Measurements from ENCODE around the gene ADIPOR1. TPM values are rescaled to one million over a fixed set of nuclear protein-coding genes. Genes with fewer than 3 reads are reported as not detected.

ADIPOR1 gene
- total RNA-seq, 2 donors from 2014 or later, result 124 to 141 TPM

GRCh38 chr1:203000217-203000944 is 42.3 kb upstream of the ADIPOR1 start:
- no peaks in the 10 kb centered on the region for H3K9me3 ChIP-seq

GRCh38 chr1:202998836-202999750 is 41.0 kb upstream of the ADIPOR1 start:
- Histone ChIP-seq H3K4me3 (no peak overlapping the region), H3K9me3 (no peaks in the 10 kb centered on the region), H3K36me3 (no peaks in the 10 kb centered on the region), H3K4me1 (no peaks in the 10 kb centered on the region), H3K27ac (no peak overlapping the region), H3K27me3 (no peaks in the 10 kb centered on the region)
- TF ChIP-seq, protein P1, sequence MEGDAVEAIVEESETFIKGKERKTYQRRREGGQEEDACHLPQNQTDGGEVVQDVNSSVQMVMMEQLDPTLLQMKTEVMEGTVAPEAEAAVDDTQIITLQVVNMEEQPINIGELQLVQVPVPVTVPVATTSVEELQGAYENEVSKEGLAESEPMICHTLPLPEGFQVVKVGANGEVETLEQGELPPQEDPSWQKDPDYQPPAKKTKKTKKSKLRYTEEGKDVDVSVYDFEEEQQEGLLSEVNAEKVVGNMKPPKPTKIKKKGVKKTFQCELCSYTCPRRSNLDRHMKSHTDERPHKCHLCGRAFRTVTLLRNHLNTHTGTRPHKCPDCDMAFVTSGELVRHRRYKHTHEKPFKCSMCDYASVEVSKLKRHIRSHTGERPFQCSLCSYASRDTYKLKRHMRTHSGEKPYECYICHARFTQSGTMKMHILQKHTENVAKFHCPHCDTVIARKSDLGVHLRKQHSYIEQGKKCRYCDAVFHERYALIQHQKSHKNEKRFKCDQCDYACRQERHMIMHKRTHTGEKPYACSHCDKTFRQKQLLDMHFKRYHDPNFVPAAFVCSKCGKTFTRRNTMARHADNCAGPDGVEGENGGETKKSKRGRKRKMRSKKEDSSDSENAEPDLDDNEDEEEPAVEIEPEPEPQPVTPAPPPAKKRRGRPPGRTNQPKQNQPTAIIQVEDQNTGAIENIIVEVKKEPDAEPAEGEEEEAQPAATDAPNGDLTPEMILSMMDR (IDR thresholded peaks at IDR 0.05), result peak; percentile 58 to 85
- no peak for DNase-seq (ENCODE audit: low spot score)

More at GRCh38 chr1:203000217-203000944, 42.3 kb upstream of the ADIPOR1 start:
- Histone ChIP-seq H3K4me1 (no peaks in the 10 kb centered on the region), H3K4me3 (no peak overlapping the region), H3K27me3 (no peaks in the 10 kb centered on the region), H3K27ac (no peak overlapping the region), H3K36me3 (no peaks in the 10 kb centered on the region)
- DNase-seq (ENCODE audit: low spot score), result no peak
- TF ChIP-seq, protein P1 (IDR thresholded peaks at IDR 0.05), result no peak

- TF ChIP-seq, protein P1 (IDR thresholded peaks at IDR 0.05), result no peak
- Histone ChIP-seq H3K9me3 (no peaks in the 10 kb centered on the region), H3K27me3 (no peaks in the 10 kb centered on the region), H3K4me3 (no peak overlapping the region), H3K27ac (no peak overlapping the region), H3K36me3 (no peaks in the 10 kb centered on the region), H3K4me1 (no peaks in the 10 kb centered on the region)
- no peak for DNase-seq (ENCODE audit: low spot score)
Observed at GRCh38 chr1:202994756-202995155, 36.6 kb upstream of the ADIPOR1 start.

DNA sequence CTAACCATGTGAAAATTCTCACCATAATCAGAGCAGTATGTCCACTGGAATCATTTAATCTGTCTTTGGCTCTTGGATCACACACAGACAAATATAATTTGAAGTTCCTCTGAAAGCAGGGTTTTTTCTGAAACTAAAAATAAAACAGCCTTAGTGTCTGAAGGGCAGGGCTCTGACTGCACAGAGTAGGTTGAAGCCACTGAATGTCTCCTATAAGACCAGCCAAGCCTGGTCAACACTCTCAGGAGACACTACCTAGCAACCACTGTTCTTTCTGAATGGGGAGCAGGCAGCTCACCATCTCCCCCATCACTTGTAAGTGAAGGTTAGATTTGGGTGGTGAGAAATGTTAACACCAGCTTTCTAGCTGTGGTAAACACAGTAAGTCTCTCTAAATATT is 33.0 kb upstream of the ADIPOR1 start:
- no peaks in the 10 kb centered on the region for H3K27me3 ChIP-seq
- no peaks in the 10 kb centered on the region for H3K4me1 ChIP-seq
- H3K27ac ChIP-seq, result no peak overlapping the region
- TF ChIP-seq, protein P1 (IDR thresholded peaks at IDR 0.05), result no peak
- H3K36me3 ChIP-seq, result no peaks in the 10 kb centered on the region
- no peak overlapping the region for H3K4me3 ChIP-seq
- H3K9me3 ChIP-seq, result no peaks in the 10 kb centered on the region
- no peak for DNase-seq (ENCODE audit: low spot score)

- Histone ChIP-seq H3K36me3 (no peaks in the 10 kb centered on the region), H3K4me3 (no peak overlapping the region), H3K27ac (no peak overlapping the region), H3K9me3 (no peaks in the 10 kb centered on the region), H3K4me1 (no peaks in the 10 kb centered on the region), H3K27me3 (no peaks in the 10 kb centered on the region)
- DNase-seq (ENCODE audit: low spot score), result no peak
- TF ChIP-seq, protein P1 (IDR thresholded peaks at IDR 0.05), result no peak
Observed at GRCh38 chr1:202989879-202990278, 31.8 kb upstream of the ADIPOR1 start.

Measured in right atrium auricular region (tissue), 2 donors.